H1 (cell line): ENCODE results near the gene ANKRD2. TPM values are rescaled to one million over a fixed set of nuclear protein-coding genes. Genes with fewer than 3 reads are reported as not detected.

Source experiments
- CTCF ChIA-PET: fragments of 300-600 bp; sonication (Branson Sonifier 250); formaldehyde crosslinking; loops from one replicate; lab custom pipeline; 2021; ENCODE audit not compliant: partially characterized antibody; lab: Charles Lee
- POLR2A ChIA-PET: fragments of 300-600 bp; sonication (Branson Sonifier 250); formaldehyde crosslinking; loops from one replicate; lab custom pipeline; 2021; ENCODE audit warnings: inconsistent platforms; ENCODE audit not compliant: partially characterized antibody; lab: Charles Lee
- DNase-seq, 2 experiments: peaks; one replicate each; pipeline versions ENCODE4 v3.0.0 to v3.0.0-alpha.2; 2010 to 2022; ENCODE audit warnings: low spot score in 2 of 2, low read depth in 1 of 2, mixed read lengths in 1 of 2
- FAIRE-seq: peaks from 2 replicates; lab custom pipeline; 2011; peaks lifted over from hg19 to GRCh38; lab: Jason Lieb, UNC
- H2AFZ ChIP-seq: 2 replicates; pipeline ENCODE4 v1.8.1; 2012; ENCODE audit warnings: low read length, inconsistent platforms
- H2AK5ac ChIP-seq: 2 replicates; pipeline ENCODE4 v1.6.1; 2013; ENCODE audit warnings: low read depth, low read length
- H2BK120ac ChIP-seq: replicated peaks from 2 replicates; pipeline ENCODE3; 2013; ENCODE audit warnings: low read depth, low read length, inconsistent platforms
- H2BK12ac ChIP-seq: 2 replicates; pipeline ENCODE4 v1.6.1; 2013; ENCODE audit warnings: low read depth, low read length
- H2BK15ac ChIP-seq: 2 replicates; pipeline ENCODE4 v1.6.1; 2013; ENCODE audit warnings: low read length
- H2BK20ac ChIP-seq: 2 replicates; pipeline ENCODE4 v1.6.1; 2013; ENCODE audit warnings: low read length
- H2BK5ac ChIP-seq: 2 replicates; pipeline ENCODE4 v1.6.1; 2013; ENCODE audit warnings: low read depth, low read length
- H3K14ac ChIP-seq: 2 replicates; pipeline ENCODE4 v1.6.1; 2013; ENCODE audit warnings: inconsistent platforms; ENCODE audit not compliant: insufficient read length
- H3K18ac ChIP-seq: 2 replicates; pipeline ENCODE4 v1.6.1; 2013; ENCODE audit warnings: low read length; ENCODE audit errors: extremely low read depth
- H3K23ac ChIP-seq: 2 replicates; pipeline ENCODE4 v1.6.1; 2013; ENCODE audit warnings: inconsistent platforms; ENCODE audit not compliant: insufficient read length
- H3K23me2 ChIP-seq: 2 replicates; pipeline ENCODE4 v1.6.1; 2013; ENCODE audit warnings: low read depth, low read length
- H3K27ac ChIP-seq: 2 replicates; pipeline ENCODE4 v1.6.1; 2011; ENCODE audit warnings: low read depth, low read length, inconsistent platforms
- H3K27me3 ChIP-seq, 4 experiments: replicated peaks in 1 of 4; 1 replicate in 1 of 4; 2 replicates in 3 of 4; pipeline versions ENCODE4 v1.6.1 to v1.8.1; 2011 to 2013; ENCODE audit warnings: low read length in 3 of 4, mild to moderate bottlenecking in 3 of 4, inconsistent platforms in 2 of 4, mixed read lengths in 2 of 4, moderate library complexity in 1 of 4; ENCODE audit not compliant: control insufficient read depth in 3 of 4, insufficient read depth in 3 of 4; ENCODE audit errors: extremely low read depth in 1 of 4
- H3K36me3 ChIP-seq, 4 experiments: 2 replicates each; pipeline versions ENCODE4 v1.6.1 to v1.8.1; 2011 to 2013; ENCODE audit warnings: mild to moderate bottlenecking in 4 of 4, low read length in 3 of 4, moderate library complexity in 2 of 4, control low read depth in 1 of 4, inconsistent platforms in 1 of 4; ENCODE audit not compliant: insufficient read depth in 4 of 4, control insufficient read depth in 2 of 4
- H3K4ac ChIP-seq: replicated peaks from 2 replicates; pipeline ENCODE3; 2013; ENCODE audit warnings: low read length, low read depth, mixed read lengths, inconsistent platforms; ENCODE audit not compliant: insufficient read length
- H3K4me1 ChIP-seq, 4 experiments: replicated peaks in 1 of 4; 1 replicate in 1 of 4; 2 replicates in 3 of 4; pipeline versions ENCODE4 v1.6.1 to v1.8.1; 2011 to 2013; ENCODE audit warnings: low read length in 3 of 4, inconsistent platforms in 2 of 4, mixed read lengths in 1 of 4; ENCODE audit not compliant: insufficient read depth in 4 of 4, control insufficient read depth in 3 of 4
- H3K4me2 ChIP-seq, 2 experiments: 2 replicates each; pipeline versions ENCODE4 v1.6.1 to v1.8.1; 2011 to 2013; ENCODE audit warnings: low read depth in 2 of 2, low read length in 2 of 2, control low read depth in 1 of 2, inconsistent platforms in 1 of 2, mild to moderate bottlenecking in 1 of 2; ENCODE audit not compliant: insufficient read depth in 1 of 2
- H3K4me3 ChIP-seq, 4 experiments: fragments of 200-600, 300-600 bp in 1 of 4; sonication (generic), shearing (Covaris generic), sonication (Bioruptor Twin) in 1 of 4; 2 replicates each; pipeline versions ENCODE4 v1.5.1 to v1.8.1; 2011 to 2016; ENCODE audit warnings: low read length in 4 of 4, low read depth in 3 of 4, control low read depth in 2 of 4, inconsistent platforms in 2 of 4, mild to moderate bottlenecking in 2 of 4, mixed read lengths in 1 of 4, moderate library complexity in 1 of 4; ENCODE audit not compliant: insufficient read depth in 2 of 4; ENCODE audit errors: extremely low read depth in 1 of 4
- H3K56ac ChIP-seq: replicated peaks from 2 replicates; pipeline ENCODE3; 2013; ENCODE audit warnings: low read depth, mild to moderate bottlenecking, mixed read lengths, low read length, inconsistent platforms; ENCODE audit not compliant: insufficient read length
- H3K79me1 ChIP-seq: 2 replicates; pipeline ENCODE4 v1.6.1; 2013; ENCODE audit warnings: low read depth, low read length, control low read depth
- H3K79me2 ChIP-seq, 2 experiments: 2 replicates each; pipeline versions ENCODE4 v1.6.1 to v1.8.1; 2012 to 2013; ENCODE audit warnings: low read length in 2 of 2, mild to moderate bottlenecking in 2 of 2, inconsistent platforms in 1 of 2; ENCODE audit not compliant: insufficient read depth in 2 of 2, control insufficient read depth in 1 of 2
- H3K9ac ChIP-seq, 4 experiments: replicated peaks in 1 of 4; 1 replicate in 1 of 4; 2 replicates in 3 of 4; pipeline versions ENCODE4 v1.6.1 to v1.8.1; 2011 to 2013; ENCODE audit warnings: low read depth in 3 of 4, low read length in 3 of 4, control low read depth in 2 of 4, mild to moderate bottlenecking in 2 of 4, moderate library complexity in 2 of 4, inconsistent platforms in 1 of 4; ENCODE audit errors: extremely low read depth in 1 of 4
- H3K9me3 ChIP-seq, 2 experiments: 2 replicates each; pipeline versions ENCODE4 v1.6.1 to v1.8.1; 2012 to 2013; ENCODE audit warnings: mild to moderate bottlenecking in 2 of 2, moderate library complexity in 2 of 2, control low read depth in 1 of 2, inconsistent platforms in 1 of 2, low read depth in 1 of 2, low read length in 1 of 2, mixed read lengths in 1 of 2; ENCODE audit not compliant: insufficient read depth in 2 of 2
- H4K20me1 ChIP-seq, 2 experiments: replicated peaks in 1 of 2; 2 replicates each; pipeline versions ENCODE3 to v1.8.1; 2011 to 2013; ENCODE audit warnings: inconsistent platforms in 2 of 2, low read length in 2 of 2, mild to moderate bottlenecking in 1 of 2; ENCODE audit not compliant: insufficient read depth in 2 of 2, control insufficient read depth in 1 of 2
- H4K5ac ChIP-seq: 2 replicates; pipeline ENCODE4 v1.6.1; 2013; ENCODE audit warnings: low read length, low read depth, mixed read lengths, inconsistent platforms; ENCODE audit not compliant: insufficient read length
- H4K8ac ChIP-seq: 2 replicates; pipeline ENCODE4 v1.8.0; 2013; ENCODE audit warnings: mild to moderate bottlenecking, moderate library complexity, low read length, inconsistent platforms; ENCODE audit not compliant: insufficient read depth; ENCODE audit errors: extremely low read depth
- H4K91ac ChIP-seq: replicated peaks from 2 replicates; pipeline ENCODE3; 2013; ENCODE audit warnings: low read length, mixed read lengths, inconsistent platforms; ENCODE audit not compliant: insufficient read length
- BACH1 ChIP-seq: IDR thresholded peaks from 2 replicates; pipeline ENCODE4 v1.6.1; 2012; ENCODE audit warnings: low read length, improper control_type of control experiment
- CBX5 ChIP-seq: fragments of 300-800, 300-1000 bp; sonication (generic); IDR thresholded peaks from 2 replicates; pipeline ENCODE4 v1.7.1; 2016; ENCODE audit warnings: antibody characterized with exemption, low read length, low read depth
- E2F6 ChIP-seq: IDR thresholded peaks from 2 replicates; pipeline ENCODE4 v1.6.1; 2012; ENCODE audit warnings: inconsistent platforms
- FOSL1 ChIP-seq: IDR thresholded peaks from 2 replicates; pipeline ENCODE4 v1.6.1; 2011; ENCODE audit warnings: mild to moderate bottlenecking, low read depth, low read length, moderate library complexity; ENCODE audit not compliant: insufficient read depth
- JUND ChIP-seq: IDR thresholded peaks from 2 replicates; pipeline ENCODE4 v1.6.1; 2011; ENCODE audit warnings: mild to moderate bottlenecking, improper control_type of control experiment, low read length
- RBBP5 ChIP-seq: IDR thresholded peaks from 2 replicates; pipeline ENCODE4 v1.7.1; 2012; ENCODE audit warnings: low read depth, mild to moderate bottlenecking, inconsistent platforms, low read length, moderate library complexity, borderline replicate concordance
- RFX5 ChIP-seq: IDR thresholded peaks from 2 replicates; pipeline ENCODE4 v1.6.1; 2011; ENCODE audit warnings: low read depth, low read length, improper control_type of control experiment, borderline replicate concordance
- SAP30 ChIP-seq: fragments of 300-600 bp; sonication (generic); IDR thresholded peaks from 2 replicates; pipeline ENCODE4 v1.7.1; 2012; ENCODE audit warnings: low read length, moderate library complexity, mild to moderate bottlenecking, inconsistent platforms; ENCODE audit not compliant: insufficient read depth, insufficient replicate concordance
- WGBS, 2 experiments: shearing (Covaris generic) in 1 of 2; methylation state at CpG; one replicate each; pipeline versions ENCODE4 v1.1.6 to v1.1.7; 2013 to 2015; ENCODE audit warnings: low lambda C conversion rate in 2 of 2, mixed read lengths in 2 of 2, inconsistent platforms in 1 of 2, low coverage in 1 of 2, missing lambda C conversion rate in 1 of 2; ENCODE audit not compliant: insufficient replicate concordance in 2 of 2, insufficient coverage in 1 of 2, insufficient read length in 1 of 2; ENCODE audit errors: extremely low coverage in 1 of 2, missing lambda C conversion rate in 1 of 2; 5-methylcytosine and 5-hydroxymethylcytosine counted together
- polyA plus RNA-seq, 7 experiments: library from polyadenylated mRNA; depleted of rRNA in 3 of 7; stranded (reverse) in 5 of 7; unstranded in 2 of 7; fragments of >200 nt in 5 of 7; fragments of 200-250 nt in 2 of 7; gene quantifications; 1 replicate in 5 of 7; 2 replicates in 1 of 7; 4 replicates in 1 of 7; pipeline versions ENCODE4 v1.2.1 to v1.2.3, GENCODE V29; 2011 to 2013; ENCODE audit warnings: missing spikeins in 2 of 7, mixed read lengths in 2 of 7
- total RNA-seq: library from RNA; stranded (reverse); fragmentation: NEBNext Ultra II Directional; extraction: Animal tissue kit (Norgen Biotek cat#: 25700); gene quantifications from 2 replicates; pipeline ENCODE4 v1.2.1, GENCODE V29; 2021

The ANKRD2 gene
- total and polyA plus RNA-seq, 2 of the 8 experiments (the other 6 are each of a cell fraction or from before 2014, with no cell fraction given), result not detected

- Histone ChIP-seq H2BK5ac (no peak overlapping the region), H3K18ac (no peak overlapping the region), H4K91ac (no peak overlapping the region), H3K4ac (no peak overlapping the region), H3K79me2 (peaks cover 0 to 20% of the 10 kb centered on the region in 2 experiments; a peak in 2 of 4 replicates), H3K23me2 (no peaks in the 10 kb centered on the region), H3K9me3 (peaks cover 0 to 6% of the 10 kb centered on the region in 2 experiments; a peak in 1 of 4 replicates), H3K79me1 (peaks cover 12% of the 10 kb centered on the region), H4K20me1 (peaks cover 0 to 1% of the 10 kb centered on the region in 2 experiments), H2AFZ (no peak overlapping the region), H3K4me1 (peaks cover 4 to 9% (median 8%) of the 10 kb centered on the region in 4 experiments), H3K9ac (no peak overlapping the region), H4K8ac (no peak overlapping the region), H3K4me2 (no peak overlapping the region), H2BK15ac (no peak overlapping the region), H3K27ac (no peak overlapping the region), H3K36me3 (no peaks in the 10 kb centered on the region), H2AK5ac (no peak overlapping the region), H3K14ac (no peak overlapping the region), H2BK20ac (no peak overlapping the region), H2BK12ac (no peak overlapping the region), H3K56ac (no peak overlapping the region), H4K5ac (no peak overlapping the region), H2BK120ac (no peak overlapping the region), H3K4me3 (no peak overlapping the region), H3K23ac (no peak overlapping the region)
- CTCF ChIA-PET, result interaction anchor here (0.6 to 19.6 kb wide), 4 partner anchors 10 to 267 kb away, joined by 3 to 283 read pairs (median 8); no protein-coding TSS in a partner anchor
- FAIRE-seq, result no peak
- DNase-seq, result no peak
- POLR2A ChIA-PET, result interaction anchor here (0.8 to 0.9 kb wide), 3 partner anchors 8 to 65 kb away, joined by 3 read pairs; no protein-coding TSS in a partner anchor
- WGBS, 2 experiments, result 94% methylated on average over 1 of the region's 1 CpG; no CpG with 5 or more reads in 1 of the 2 experiments
- no peak for TF ChIP-seq BACH1
- no peak for TF ChIP-seq SAP30
- TF ChIP-seq RFX5, result no peak
- no peak for TF ChIP-seq FOSL1
- TF ChIP-seq JUND, result no peak
- TF ChIP-seq E2F6, result no peak
- no peak for TF ChIP-seq CBX5
- TF ChIP-seq RBBP5, result no peak
- TF ChIP-seq, all 59 proteins: peak for 0
- no peaks in the 10 kb centered on the region for H3K27me3 ChIP-seq
Measured at GRCh38 chr10:97525683-97526110, 46.9 kb upstream of the ANKRD2 start.
